HG02840 (cell line): ENCODE results near the gene LRRC37B.
"Not testable (repeated sequence)": the region's sequence is repeated elsewhere in the genome, so short reads cannot be mapped to it uniquely, and the experiment has no call there.

Experiments
- ATAC-seq: cut with Tn5 transposase; IDR thresholded peaks from one replicate; pipeline ENCODE4 v1.9.1; 2021; ENCODE audit warnings: mild to moderate bottlenecking, moderate library complexity, moderate number of reproducible peaks; ENCODE audit not compliant: unreplicated experiment, low FRiP score

The LRRC37B gene

GRCh38 chr17:32040246-32040645 is 33.1 kb downstream of the LRRC37B start:
- not testable (repeated sequence) for ATAC-seq

- not testable (repeated sequence) for ATAC-seq
These were observed 34.2 kb downstream of the LRRC37B start for GRCh38 chr17:32041306-32041875.

- ATAC-seq, result not testable (repeated sequence)
These were observed 35.1 kb downstream of the LRRC37B start for GRCh38 chr17:32042266-32042665.

- not testable (repeated sequence) for ATAC-seq
These were observed 38.4 kb downstream of the LRRC37B start for GRCh38 chr17:32045611-32046010.

- not testable (repeated sequence) for ATAC-seq
These were observed 40.5 kb downstream of the LRRC37B start for GRCh38 chr17:32047663-32048062.

- not testable (repeated sequence) for ATAC-seq
These were observed 47.8 kb downstream of the LRRC37B start for GRCh38 chr17:32054985-32055384.

- not testable (repeated sequence) for ATAC-seq
These were observed 48.2 kb downstream of the LRRC37B start for GRCh38 chr17:32055425-32055824.

GRCh38 chr17:32056500-32056899 is 49.3 kb downstream of the LRRC37B start:
- ATAC-seq, result not testable (repeated sequence)

- ATAC-seq, result not testable (repeated sequence)
These were observed 50.4 kb downstream of the LRRC37B start for GRCh38 chr17:32057460-32058105.

GRCh38 chr17:32060695-32061094 is 53.5 kb downstream of the LRRC37B start:
- ATAC-seq, result not testable (repeated sequence)

- ATAC-seq, result not testable (repeated sequence)
These were observed 54.7 kb downstream of the LRRC37B start for GRCh38 chr17:32061840-32062239.

- ATAC-seq, result not testable (repeated sequence)
These were observed 56.9 kb downstream of the LRRC37B start for GRCh38 chr17:32064091-32064490.

- not testable (repeated sequence) for ATAC-seq
These were observed 59.0 kb downstream of the LRRC37B start for GRCh38 chr17:32066123-32066680.

GRCh38 chr17:32066863-32067642 is 59.9 kb downstream of the LRRC37B start:
- not testable (repeated sequence) for ATAC-seq

GRCh38 chr17:32069067-32069466 is 61.9 kb downstream of the LRRC37B start:
- ATAC-seq, result not testable (repeated sequence)

GRCh38 chr17:32071961-32072360 is 64.8 kb downstream of the LRRC37B start:
- not testable (repeated sequence) for ATAC-seq

- ATAC-seq, result not testable (repeated sequence)
These were observed 65.9 kb downstream of the LRRC37B start for GRCh38 chr17:32073131-32073530.

GRCh38 chr17:32079753-32080152 is 72.6 kb downstream of the LRRC37B start:
- ATAC-seq, result not testable (repeated sequence)

- not testable (repeated sequence) for ATAC-seq
These were observed 76.4 kb downstream of the LRRC37B start for GRCh38 chr17:32083550-32083979.

- not testable (repeated sequence) for ATAC-seq
These were observed 77.1 kb downstream of the LRRC37B start for GRCh38 chr17:32084003-32084941.
